GM19455 (cell line): ENCODE results near the gene ZNF763.
"Not testable (repeated sequence)": the region's sequence is repeated elsewhere in the genome, so short reads cannot be mapped to it uniquely, and the experiment has no call there.

Experiments used
- ATAC-seq: cut with Tn5 transposase; IDR thresholded peaks from one replicate; pipeline ENCODE4 v1.9.1; 2021; ENCODE audit not compliant: unreplicated experiment

Gene ZNF763

DNA sequence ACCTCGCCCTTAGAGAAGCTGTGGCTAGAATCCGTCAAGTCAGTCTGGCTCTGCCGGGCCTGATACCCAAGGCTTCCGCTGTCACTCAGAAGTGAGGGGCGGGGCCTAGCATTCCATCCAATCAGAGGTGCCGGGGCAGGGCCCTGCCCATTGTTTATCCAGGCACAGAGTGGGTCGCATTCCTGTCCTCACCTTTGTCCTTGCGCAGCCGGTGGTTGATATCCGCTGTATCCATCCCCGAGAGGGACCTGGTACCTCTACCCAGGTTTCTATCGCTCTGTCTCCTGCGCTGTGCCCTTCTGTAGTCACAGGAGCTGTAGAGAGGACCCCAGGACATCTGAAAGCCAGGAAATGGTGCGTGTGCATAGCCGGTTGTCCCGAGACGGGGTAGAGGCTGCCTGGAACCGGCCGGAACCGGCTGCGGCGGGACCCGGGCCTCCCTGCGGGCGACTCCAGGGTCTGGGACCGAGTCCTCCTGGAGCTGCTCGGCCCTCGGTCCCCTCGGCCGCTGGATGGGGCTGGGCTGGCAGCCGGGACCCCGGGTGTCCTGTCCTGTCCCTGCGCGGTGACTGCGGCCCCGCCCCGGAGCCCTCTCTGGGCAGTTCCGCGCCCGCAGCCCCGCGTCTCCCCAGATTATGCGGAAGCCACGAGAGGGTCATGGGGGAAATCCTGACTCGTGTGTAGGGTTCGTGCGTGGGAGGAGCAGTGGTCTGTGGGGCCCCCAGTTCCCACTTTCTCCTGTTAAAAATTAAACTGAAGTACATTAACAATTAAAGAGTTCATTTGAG, at the start of gene ZNF763:
TSS of gene ZNF763 (plus strand) at position 183 of the 788 bp plus-strand sequence. CDS start at position 352, 169 bp downstream.
- peak; percentile 85 for ATAC-seq

DNA sequence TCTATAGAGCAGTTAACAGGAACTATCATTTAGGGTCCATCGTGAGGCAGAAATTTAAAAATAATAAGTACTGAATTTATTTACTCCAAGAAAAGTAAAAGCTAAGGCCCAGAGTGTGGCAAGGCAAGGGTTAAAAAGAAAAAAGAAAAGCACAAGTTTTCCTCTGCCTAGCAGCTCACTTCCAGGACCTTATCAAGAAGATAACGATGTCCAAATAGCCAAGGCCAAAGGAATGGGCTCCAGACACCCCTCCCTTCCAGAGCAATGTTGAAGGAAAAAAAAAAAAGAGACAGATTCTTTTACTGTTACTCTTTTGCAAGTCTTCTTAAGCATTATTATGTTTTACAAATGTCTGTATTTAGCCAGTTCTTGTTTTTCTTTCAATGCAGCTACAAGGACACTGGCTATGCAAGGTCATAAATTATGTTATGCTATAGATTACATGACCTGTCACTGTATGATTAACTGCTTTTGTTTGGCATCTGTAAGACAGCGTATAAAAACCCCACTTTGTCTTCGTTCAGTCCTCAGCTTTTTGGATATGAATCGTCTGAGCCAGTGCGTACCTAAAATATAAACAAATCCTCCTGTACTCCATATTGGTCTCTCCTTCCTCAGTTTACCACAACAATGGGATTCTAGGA, 42.9 kb upstream of the ZNF763 start:
- ATAC-seq = no peak

DNA sequence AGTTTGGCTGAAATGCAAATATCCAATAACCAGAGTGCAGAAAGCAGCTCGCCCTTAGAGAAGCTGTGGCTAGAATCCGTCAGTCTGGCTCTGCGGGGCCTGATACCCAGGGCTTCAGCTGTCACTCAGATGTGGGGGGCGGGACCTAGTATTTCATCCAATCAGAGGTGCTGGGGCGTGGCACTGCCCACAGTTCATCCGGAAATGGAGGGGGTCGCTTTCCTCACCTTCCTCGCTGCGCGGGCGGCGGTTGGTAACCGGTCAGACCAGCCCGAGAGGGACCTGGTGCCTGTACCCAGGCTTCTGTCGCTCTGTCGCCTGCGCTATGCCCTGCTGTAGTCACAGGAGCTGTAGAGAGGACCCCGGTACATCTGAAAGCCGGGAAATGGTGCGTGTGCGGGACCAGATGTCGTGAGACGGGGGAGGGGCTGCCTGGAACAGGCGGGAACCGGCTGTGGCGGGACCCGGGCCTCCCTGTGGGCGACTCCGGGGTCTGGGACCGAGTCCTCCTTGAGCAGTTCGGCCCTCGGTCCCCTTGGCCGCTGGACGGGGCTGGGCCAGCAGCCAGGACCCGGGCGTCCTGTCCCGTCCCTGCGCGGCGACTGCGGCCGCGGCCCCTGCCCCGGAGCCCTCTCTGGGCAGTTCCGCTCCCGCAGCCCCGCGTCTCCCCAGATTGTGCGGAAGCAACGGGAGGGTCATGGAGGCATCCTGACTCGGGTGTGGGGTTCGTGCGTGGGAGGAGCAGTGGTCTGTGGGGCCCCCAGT, 39.8 kb upstream of the ZNF763 start, which contains the start of gene ZNF700:
TSS of gene ZNF700 (plus strand) at position 222 of the 765 bp plus-strand sequence. CDS start at position 326, 104 bp downstream.
- peak; percentile 82 for ATAC-seq

DNA sequence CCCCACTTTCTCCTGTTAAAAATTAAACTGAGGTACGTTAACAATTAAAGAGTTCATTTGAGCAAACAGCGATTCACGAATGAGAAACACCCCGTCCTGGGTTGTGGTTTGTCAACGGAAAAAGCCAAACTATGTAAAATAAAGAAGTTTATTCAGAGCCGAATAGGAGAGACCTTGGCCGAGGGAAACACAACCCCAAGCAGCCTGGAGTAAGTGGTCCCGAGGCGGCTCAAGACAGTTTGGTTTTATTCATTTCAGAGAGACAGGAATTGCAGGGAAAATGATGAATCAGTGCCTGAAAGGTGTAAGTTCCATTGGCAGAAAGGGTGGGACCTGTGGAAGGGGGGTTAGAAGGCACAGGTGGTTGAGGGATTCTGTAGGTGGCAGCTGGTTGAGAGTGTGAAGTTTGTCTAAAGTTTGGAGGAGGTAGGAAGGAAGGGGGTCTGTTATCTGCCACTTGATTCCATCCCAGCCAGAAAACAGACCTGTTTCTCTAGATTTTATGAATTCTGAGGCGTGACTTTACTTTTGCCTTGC, 39.1 kb upstream of the ZNF763 start:
- not testable (repeated sequence) for ATAC-seq

DNA sequence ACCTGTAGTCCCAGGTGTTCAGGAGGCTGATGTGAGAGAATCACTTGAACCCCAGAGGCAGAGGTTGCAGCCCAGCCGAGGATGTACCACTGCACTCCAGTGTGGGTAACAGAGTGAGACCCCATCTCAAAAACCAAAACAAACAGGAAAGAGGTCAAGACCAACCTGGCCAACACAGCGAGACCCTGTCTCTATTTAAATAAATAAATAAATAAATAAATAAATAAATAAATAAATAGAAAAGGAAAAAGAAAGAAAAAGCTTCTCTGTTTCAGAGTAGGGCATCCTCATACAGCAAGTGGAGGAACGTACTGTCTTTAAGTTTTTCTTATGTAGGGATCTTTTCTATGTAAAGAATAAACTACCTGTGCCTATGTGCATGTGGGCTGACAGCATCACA, 37.6 kb upstream of the ZNF763 start:
- no peak for ATAC-seq

DNA sequence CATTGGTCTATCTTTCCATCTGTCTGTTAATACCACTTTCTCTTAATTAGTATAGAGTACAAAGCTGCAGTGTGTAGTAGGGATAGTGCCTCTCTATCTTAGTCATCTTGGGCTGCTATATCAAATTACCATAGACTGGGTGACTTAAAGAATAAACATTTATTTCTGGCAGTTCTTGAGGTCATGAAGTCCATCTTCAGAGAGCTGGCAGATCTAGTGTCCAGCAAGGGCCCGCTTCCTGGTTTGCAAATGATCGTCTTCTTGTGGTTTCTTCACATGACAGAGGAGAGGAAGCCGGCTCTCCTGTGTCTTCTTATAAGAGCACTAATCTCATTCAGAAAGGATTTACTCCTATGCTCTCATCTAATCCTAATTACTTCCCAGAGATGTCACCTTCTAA, 33.8 kb upstream of the ZNF763 start:
- ATAC-seq = no peak

DNA sequence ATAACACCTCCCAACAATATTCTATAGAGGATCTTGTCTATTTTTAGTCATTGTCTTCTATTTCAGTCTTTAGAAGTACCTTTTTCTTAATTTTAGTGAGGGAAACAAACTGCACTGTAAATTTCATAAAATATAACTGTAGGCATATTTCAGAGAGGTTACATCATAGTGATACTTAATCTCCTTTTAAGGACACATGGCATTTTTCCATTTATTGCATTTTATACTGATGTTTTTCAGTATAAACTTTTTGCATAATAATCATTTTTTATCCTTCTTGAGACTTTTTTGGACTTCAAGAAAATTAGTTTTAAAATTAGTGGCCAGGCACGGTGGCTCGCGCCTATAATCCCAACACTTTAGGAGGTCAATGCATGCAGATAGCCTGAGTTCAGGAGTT, 33.3 kb upstream of the ZNF763 start:
- ATAC-seq = no peak

DNA sequence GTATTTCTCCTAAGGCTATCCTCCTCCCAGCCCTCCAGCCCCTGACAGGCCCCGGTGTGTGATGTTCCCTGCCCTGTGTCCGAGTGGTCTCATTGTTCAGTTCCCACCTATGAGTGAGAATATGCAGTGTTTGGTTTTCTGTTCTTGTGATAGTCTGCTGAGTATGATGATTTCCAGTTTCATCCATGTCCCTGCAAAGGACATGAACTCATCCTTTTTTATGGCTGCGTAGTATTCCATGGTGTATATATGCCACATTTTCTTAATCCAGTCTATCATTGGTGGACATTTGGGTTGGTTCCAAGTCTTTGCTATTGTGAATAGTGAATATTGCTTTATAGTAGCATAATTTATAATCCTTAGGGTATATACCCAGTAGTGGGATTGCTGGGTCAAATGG, 29.0 kb upstream of the ZNF763 start:
- ATAC-seq = not testable (repeated sequence)

DNA sequence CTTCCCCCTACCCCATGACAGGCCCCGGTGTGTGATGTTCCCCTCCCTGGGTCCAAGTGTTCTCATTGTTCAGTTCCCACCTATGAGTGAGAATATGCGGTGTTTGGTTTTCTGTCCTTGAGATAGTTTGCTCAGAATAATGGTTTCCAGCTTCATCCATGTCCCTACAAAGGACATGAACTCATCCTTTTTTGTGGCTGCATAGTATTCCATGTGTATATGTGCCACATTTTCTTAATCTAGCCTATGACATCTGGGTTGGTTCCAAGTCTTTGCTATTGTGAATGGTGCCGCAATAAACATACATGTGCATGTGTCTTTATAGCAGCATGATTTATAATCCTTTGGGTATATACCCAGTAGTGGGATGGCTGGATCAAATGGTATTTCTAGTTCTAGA, 26.5 kb upstream of the ZNF763 start:
- not testable (repeated sequence) for ATAC-seq

DNA sequence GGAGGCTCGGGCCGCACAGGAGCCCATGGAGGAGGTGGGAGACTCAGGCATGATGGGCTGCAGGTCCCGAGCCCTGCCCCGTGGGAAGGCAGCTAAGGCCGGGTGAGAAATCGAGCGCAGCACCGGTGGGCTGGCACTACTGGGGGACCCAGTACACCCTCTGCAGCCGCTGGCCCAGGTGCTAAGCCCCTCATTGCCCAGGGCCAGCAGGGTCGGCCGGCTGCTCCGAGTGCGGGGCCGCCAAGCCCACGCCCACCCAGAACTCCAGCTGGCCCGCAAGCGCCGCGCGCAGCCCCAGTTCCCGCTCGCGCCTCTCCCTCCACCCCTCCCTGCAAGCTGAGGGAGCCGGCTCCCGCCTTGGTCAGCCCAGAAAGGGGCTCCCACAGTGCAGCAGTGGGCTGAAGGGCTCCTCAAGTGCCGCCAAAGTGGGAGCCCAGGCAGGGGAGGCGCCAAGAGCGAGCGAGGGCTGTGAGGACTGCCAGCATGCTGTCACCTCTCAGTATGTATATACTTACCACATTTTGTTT, 23.4 kb upstream of the ZNF763 start:
- ATAC-seq = not testable (repeated sequence)

DNA sequence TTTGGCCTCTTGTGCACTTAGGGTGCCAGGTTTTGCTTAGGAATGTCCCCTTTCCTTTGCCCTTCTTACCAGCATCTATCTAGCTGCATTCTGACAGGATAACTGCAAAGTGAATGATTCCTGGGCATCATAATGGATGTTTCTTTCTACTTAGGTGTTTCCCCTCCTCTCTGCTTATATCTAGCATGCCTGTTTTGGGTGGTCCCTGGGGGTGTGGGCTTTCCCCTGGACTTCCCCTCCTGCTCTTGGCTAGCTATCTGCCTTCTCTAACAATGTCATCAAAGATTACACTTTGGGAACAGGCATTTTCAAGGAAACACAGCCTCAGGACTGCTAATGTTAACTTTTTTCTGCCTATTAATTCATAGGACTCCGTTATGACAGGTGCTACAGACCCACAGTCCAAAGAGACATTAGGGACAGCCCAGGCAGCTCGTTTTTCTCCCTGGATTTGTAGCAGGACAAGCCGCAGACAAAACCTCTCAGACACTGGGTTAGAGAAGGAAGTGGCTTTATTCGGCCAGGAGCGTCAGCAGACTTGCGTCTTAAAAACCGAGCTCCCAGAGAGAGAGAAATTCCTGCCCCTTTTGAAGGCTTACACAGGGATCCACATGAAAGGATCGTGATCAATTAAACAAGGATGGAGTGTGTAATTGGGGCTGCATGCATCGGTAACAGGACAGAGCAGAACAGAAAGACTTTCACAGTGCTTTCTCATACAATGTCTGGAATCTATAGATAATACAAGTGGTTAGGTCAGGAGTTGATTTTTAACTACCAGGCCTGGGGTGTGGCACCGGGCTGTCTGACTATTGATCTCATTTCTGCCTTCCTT, 22.6 kb upstream of the ZNF763 start:
- no peak for ATAC-seq

DNA sequence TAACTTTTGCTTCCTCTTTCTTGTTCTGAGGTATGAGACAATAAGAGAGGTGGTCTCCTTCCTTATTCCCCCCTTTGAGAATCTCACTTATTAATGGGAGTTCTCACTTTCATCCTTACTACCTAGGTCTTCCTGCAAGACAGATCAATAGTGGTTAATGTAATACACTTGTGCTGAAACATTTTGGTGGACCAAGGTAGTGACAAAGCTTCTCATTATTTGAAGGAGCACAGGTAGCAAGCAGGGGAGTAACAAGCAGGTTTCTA, 22.1 kb upstream of the ZNF763 start:
- ATAC-seq = no peak

DNA sequence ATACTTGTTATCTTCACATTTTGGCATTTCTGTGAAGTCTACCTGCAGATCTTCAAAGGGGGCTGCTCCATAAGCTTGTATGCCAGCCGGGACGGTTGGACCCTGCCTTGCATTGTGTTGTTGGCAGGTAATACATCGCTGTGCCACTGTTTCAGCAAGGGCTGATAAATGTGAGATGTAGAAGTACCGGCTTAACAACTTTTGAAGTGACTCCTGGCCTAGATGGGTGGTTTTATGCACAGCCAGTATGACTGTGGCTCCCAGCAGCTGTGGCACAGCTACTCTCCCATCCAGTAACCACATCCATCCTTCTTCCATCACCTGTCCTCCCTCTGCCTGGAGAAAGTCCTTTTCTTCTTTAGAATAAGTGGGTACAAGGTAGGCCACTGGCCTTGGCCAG, 20.2 kb upstream of the ZNF763 start:
- no peak for ATAC-seq

DNA sequence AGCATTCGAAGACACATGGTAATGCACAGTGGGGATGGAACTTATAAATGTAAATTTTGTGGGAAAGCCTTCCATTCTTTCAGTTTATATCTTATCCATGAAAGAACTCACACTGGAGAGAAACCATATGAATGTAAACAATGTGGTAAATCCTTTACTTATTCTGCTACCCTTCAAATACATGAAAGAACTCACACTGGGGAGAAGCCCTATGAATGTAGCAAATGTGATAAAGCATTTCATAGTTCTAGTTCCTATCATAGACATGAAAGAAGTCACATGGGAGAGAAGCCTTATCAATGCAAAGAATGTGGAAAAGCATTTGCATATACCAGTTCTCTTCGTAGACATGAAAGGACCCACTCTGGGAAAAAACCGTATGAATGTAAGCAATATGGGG, 16.2 kb upstream of the ZNF763 start:
- ATAC-seq = no peak

DNA sequence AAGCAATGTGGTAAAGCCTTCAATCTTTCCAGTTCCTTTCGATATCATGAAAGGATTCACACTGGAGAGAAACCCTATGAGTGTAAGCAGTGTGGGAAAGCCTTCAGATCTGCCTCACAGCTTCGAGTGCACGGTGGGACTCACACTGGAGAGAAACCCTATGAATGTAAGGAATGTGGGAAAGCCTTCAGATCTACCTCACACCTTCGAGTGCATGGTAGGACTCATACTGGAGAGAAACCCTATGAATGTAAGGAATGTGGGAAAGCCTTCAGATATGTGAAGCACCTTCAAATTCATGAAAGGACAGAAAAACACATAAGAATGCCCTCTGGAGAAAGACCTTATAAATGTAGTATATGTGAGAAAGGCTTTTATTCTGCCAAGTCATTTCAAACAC, 15.6 kb upstream of the ZNF763 start:
- no peak for ATAC-seq

DNA sequence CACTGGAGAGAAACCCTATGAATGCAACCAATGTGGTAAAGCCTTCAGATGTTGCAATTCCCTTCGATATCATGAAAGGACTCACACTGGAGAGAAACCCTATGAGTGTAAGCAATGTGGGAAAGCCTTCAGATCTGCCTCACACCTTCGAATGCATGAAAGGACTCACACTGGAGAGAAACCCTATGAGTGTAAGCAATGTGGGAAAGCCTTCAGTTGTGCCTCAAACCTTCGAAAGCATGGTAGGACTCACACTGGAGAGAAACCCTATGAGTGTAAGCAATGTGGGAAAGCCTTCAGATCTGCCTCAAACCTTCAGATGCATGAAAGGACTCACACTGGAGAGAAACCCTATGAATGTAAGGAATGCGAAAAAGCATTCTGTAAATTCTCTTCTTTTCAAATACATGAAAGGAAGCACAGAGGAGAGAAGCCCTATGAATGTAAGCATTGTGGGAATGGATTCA, 15.2 kb upstream of the ZNF763 start:
- ATAC-seq = not testable (repeated sequence)

DNA sequence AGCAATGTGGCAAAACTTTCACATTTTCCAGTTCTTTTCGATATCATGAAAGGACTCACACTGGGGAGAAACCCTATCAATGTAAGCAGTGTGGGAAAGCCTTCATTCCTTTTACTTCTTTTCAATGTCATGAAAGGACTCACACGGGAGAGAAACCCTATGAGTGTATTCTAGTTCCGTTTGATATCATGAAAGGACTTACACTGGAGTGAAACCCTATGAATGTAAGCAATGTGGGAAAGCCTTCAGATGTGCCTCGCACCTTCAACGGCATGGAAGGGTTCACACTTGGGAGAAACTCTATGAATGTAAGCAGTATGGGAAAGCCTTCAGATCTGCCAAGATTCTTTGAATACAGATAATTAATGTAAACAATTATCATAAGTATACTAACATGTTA, 14.5 kb upstream of the ZNF763 start:
- ATAC-seq = no peak

DNA sequence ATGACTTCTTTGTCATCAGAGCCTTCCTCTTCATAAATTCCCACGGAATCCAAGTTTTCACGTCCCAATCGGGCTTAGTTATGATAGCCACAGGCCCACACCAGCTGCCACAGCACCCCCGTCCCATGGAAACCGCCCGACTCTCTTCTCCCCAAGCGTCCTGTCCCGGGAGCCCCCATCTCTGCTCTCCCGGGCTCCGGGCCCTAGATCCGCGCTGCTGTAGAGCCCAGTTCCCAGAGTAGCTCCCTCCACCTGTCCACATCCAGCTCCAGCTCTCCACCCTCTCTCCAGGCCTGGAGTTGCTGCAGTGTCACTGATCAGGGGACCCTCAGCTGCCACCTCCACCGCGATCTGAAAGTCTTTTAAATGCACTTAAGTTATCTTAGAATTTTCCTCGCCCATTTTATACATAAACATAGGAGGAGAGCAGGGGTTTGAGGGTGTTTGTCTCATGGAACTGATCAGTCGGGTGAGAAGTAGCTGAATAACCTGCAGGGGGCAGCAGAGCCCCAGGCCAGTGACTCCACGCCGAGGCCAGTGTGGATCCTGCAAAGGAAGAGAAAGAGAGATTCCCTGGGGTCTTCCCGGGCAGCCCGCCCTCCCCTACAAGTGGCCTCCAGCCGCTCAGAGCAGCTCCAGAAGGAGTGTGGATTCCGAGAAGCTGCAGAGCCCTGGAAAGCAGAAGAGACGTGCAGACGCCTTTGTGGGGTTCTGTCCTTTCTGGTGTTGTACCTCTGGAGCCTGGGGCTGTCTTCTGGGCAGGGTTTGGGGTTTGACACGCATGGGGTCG, 1.1 kb upstream of the ZNF763 start:
- ATAC-seq = no peak

DNA sequence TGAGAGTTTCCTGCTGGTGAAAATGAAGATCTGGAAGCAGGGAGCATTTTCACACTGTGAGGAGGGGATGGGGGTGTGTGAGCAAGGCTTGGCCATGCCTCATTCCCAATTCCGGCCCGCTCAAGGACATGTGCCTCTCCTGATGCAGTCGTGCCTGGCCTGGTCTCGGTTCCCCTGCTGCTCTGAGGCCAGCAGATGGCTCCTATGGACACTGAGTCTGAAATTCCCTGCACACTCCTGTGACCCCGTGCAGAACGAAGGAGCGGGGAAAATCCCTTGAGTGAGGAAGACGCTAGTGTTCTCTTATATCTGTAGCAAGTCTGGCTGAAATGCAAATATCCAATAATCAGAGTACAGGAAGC, 363 bp upstream of the ZNF763 start:
- peak; percentile 18 for ATAC-seq

DNA sequence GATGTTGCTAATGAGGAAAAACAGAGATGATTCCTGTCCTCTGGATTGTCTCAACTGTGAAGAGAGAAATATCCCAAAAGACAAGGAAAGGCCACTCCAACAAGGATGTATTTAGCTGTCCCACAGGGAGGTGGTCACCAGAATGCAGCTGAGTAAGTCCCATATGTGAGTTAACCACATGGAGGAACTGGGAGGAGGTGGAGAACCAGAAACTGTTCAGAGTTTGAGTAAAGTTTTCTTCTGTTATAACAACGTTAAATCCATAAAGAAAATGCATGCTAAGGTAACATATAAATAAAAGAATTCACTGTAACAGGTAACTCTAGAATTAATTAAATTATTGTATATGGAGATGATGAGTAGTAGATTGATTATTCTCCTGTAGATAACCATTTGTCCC, 5.3 kb downstream of the ZNF763 start:
- ATAC-seq = no peak
